CD14-positive monocyte (primary cell): Measurements from ENCODE around the gene ANXA5. TPM values are rescaled to one million over a fixed set of nuclear protein-coding genes. Genes with fewer than 3 reads are reported as not detected.

Source experiments
- DNase-seq, 3 donors: peaks; one replicate each; pipeline ENCODE4 v3.0.0-alpha.2; 2011 to 2022
- H2AFZ ChIP-seq: 2 replicates; pipeline ENCODE4 v1.6.0; 2012; ENCODE audit warnings: mild to moderate bottlenecking, low read depth, low read length, inconsistent platforms; ENCODE audit not compliant: insufficient read depth, poor library complexity, severe bottlenecking
- H3K27ac ChIP-seq, 2 donors: 1 replicate in 1 of 2; 2 replicates in 1 of 2; pipeline ENCODE4 v1.5.1; 2012 to 2013; ENCODE audit warnings: low read length in 2 of 2, control low read depth in 1 of 2, inconsistent platforms in 1 of 2, low read depth in 1 of 2, mild to moderate bottlenecking in 1 of 2
- H3K27me3 ChIP-seq, 2 donors: one replicate each; pipeline versions ENCODE4 v1.6.0 to v1.6.1; 2011 to 2013; ENCODE audit warnings: low read length in 2 of 2; ENCODE audit not compliant: control insufficient read depth in 2 of 2, insufficient read depth in 2 of 2
- H3K36me3 ChIP-seq, 2 donors: replicated peaks in 1 of 2; 1 replicate in 1 of 2; 2 replicates in 1 of 2; pipeline versions ENCODE4 v1.5.1 to v1.6.1; 2012 to 2013; ENCODE audit warnings: low read length in 2 of 2, control low read depth in 1 of 2, inconsistent platforms in 1 of 2, mild to moderate bottlenecking in 1 of 2; ENCODE audit not compliant: insufficient read depth in 2 of 2, control insufficient read depth in 1 of 2
- H3K4me1 ChIP-seq, 2 donors: 1 replicate in 1 of 2; 2 replicates in 1 of 2; pipeline versions ENCODE4 v1.5.1 to v1.6.1; 2012 to 2013; ENCODE audit warnings: low read length in 2 of 2, control low read depth in 1 of 2, inconsistent platforms in 1 of 2, mild to moderate bottlenecking in 1 of 2, moderate library complexity in 1 of 2; ENCODE audit not compliant: insufficient read depth in 2 of 2, control insufficient read depth in 1 of 2
- H3K4me2 ChIP-seq: replicated peaks from 2 replicates; pipeline ENCODE3; 2012; ENCODE audit warnings: low read length, moderate library complexity, mild to moderate bottlenecking; ENCODE audit not compliant: poor library complexity, severe bottlenecking; ENCODE audit errors: extremely low read depth
- H3K4me3 ChIP-seq, 3 experiments: fragments of 200-600 bp in 1 of 3; sonication (generic) in 1 of 3; replicated peaks in 1 of 3; 1 replicate in 2 of 3; 2 replicates in 1 of 3; pipeline ENCODE4 v1.5.1; 2011 to 2013; ENCODE audit warnings: low read length in 3 of 3, mild to moderate bottlenecking in 3 of 3, control low read depth in 2 of 3, low read depth in 2 of 3, inconsistent platforms in 1 of 3, moderate library complexity in 1 of 3
- H3K79me2 ChIP-seq: 2 replicates; pipeline ENCODE4 v1.6.0; 2012; ENCODE audit warnings: mild to moderate bottlenecking, control low read depth, inconsistent platforms, low read length, moderate library complexity; ENCODE audit not compliant: insufficient read depth
- H3K9ac ChIP-seq: 2 replicates; pipeline ENCODE4 v1.6.0; 2017; ENCODE audit warnings: low read length, mild to moderate bottlenecking; ENCODE audit not compliant: insufficient read depth, poor library complexity, severe bottlenecking
- H3K9me3 ChIP-seq, 2 donors: replicated peaks in 1 of 2; 1 replicate in 1 of 2; 2 replicates in 1 of 2; pipeline versions ENCODE4 v1.5.1 to v1.6.1; 2012 to 2013; ENCODE audit warnings: low read length in 2 of 2, control low read depth in 1 of 2; ENCODE audit not compliant: control insufficient read depth in 1 of 2, insufficient read depth in 1 of 2
- H4K20me1 ChIP-seq: 2 replicates; pipeline ENCODE4 v1.6.0; 2012; ENCODE audit warnings: mild to moderate bottlenecking, low read length, control low read depth, moderate library complexity; ENCODE audit not compliant: insufficient read depth
- H3K27ac Mint-ChIP-seq, 7 donors: one replicate each; pipeline ENCODE4 v1.8.0; 2020; ENCODE audit warnings: mild to moderate bottlenecking in 7 of 7, mixed read lengths in 7 of 7, moderate library complexity in 6 of 7, inconsistent platforms in 2 of 7
- H3K27me3 Mint-ChIP-seq, 3 donors: one replicate each; pipeline ENCODE4 v1.8.0; 2021 to 2022; ENCODE audit warnings: low read depth in 3 of 3, mild to moderate bottlenecking in 3 of 3, mixed read lengths in 3 of 3, moderate library complexity in 3 of 3, inconsistent platforms in 1 of 3
- H3K36me3 Mint-ChIP-seq, 2 donors: one replicate each; pipeline ENCODE4 v1.8.0; 2020; ENCODE audit warnings: mixed read lengths in 2 of 2, inconsistent platforms in 1 of 2, mild to moderate bottlenecking in 1 of 2
- H3K4me1 Mint-ChIP-seq: one replicate; pipeline ENCODE4 v1.8.0; 2020; ENCODE audit warnings: mild to moderate bottlenecking, mixed read lengths
- H3K4me3 Mint-ChIP-seq, 2 donors: one replicate each; pipeline ENCODE4 v1.8.0; 2020; ENCODE audit warnings: mild to moderate bottlenecking in 2 of 2, mixed read lengths in 2 of 2, moderate library complexity in 1 of 2
- H3K9me3 Mint-ChIP-seq, 7 donors: one replicate each; pipeline ENCODE4 v1.8.0; 2020 to 2022; ENCODE audit warnings: mixed read lengths in 7 of 7, mild to moderate bottlenecking in 6 of 7, moderate library complexity in 6 of 7, inconsistent platforms in 2 of 7
- WGBS: methylation state at CpG from one replicate; pipeline ENCODE4 v1.1.5; 2013; ENCODE audit warnings: missing lambda C conversion rate; ENCODE audit not compliant: insufficient coverage; 5-methylcytosine and 5-hydroxymethylcytosine counted together
- intact Hi-C, 2 donors: fragments of 100-400 bp; cut with micrococcal nuclease; formaldehyde crosslinking; loops; one replicate each; pipeline versions ENCODE4 v1.15.0 to v1.15.1; 2023
- polyA plus RNA-seq, 3 donors: library from polyadenylated mRNA; depleted of rRNA in 1 of 3; unstranded in 2 of 3; stranded (reverse) in 1 of 3; fragments of 300-500 nt in 2 of 3; fragments of >200 nt in 1 of 3; fragmentation: Illumina TruSeq in 2 of 3; gene quantifications; 1 replicate in 2 of 3; 2 replicates in 1 of 3; pipeline ENCODE4 v1.2.3, GENCODE V29; 2012 to 2021
- TF ChIP-seq, protein P1 (sequence below): fragments of 200-600 bp; IDR thresholded peaks from one replicate; pipeline ENCODE4 v1.8.0; 2022; ENCODE audit warnings: antibody characterized with exemption, mild to moderate bottlenecking

ANXA5 gene
- polyA plus RNA-seq, 3 donors: 312 to 796 (median 752) TPM

DNA sequence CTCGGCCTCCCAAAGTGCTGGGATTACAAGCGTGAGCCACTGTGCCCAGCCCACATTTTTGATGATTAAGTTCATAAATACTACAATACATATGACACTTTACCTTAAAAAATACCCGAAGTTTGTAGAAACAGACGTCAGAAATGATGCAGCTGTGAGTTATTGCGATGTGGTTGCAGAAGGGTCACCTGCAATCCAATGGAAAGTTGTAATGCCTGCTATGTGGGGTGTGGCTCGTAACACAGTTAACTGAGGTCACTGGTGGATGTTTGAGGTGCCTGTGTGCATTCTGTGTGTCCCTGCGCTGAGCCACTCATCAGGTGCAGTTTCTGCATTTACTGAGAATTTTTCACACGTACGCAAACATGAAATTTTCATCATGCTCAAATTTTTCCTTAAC lies 64.1 kb downstream of the ANXA5 start:
- Mint-ChIP-seq H3K4me1 (no peaks in the 10 kb centered on the region), H3K36me3 (no peaks in the 10 kb centered on the region), H3K27me3 (peaks cover 0 to 2% (median 0%) of the 10 kb centered on the region in 3 donors), H3K27ac (no peak overlapping the region), H3K9me3 (peaks cover 0 to 7% (median 2%) of the 10 kb centered on the region in 7 donors), H3K4me3 (no peak overlapping the region)
- TF ChIP-seq, protein P1, sequence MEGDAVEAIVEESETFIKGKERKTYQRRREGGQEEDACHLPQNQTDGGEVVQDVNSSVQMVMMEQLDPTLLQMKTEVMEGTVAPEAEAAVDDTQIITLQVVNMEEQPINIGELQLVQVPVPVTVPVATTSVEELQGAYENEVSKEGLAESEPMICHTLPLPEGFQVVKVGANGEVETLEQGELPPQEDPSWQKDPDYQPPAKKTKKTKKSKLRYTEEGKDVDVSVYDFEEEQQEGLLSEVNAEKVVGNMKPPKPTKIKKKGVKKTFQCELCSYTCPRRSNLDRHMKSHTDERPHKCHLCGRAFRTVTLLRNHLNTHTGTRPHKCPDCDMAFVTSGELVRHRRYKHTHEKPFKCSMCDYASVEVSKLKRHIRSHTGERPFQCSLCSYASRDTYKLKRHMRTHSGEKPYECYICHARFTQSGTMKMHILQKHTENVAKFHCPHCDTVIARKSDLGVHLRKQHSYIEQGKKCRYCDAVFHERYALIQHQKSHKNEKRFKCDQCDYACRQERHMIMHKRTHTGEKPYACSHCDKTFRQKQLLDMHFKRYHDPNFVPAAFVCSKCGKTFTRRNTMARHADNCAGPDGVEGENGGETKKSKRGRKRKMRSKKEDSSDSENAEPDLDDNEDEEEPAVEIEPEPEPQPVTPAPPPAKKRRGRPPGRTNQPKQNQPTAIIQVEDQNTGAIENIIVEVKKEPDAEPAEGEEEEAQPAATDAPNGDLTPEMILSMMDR: no peak
- DNase-seq: no peak
- Histone ChIP-seq H3K4me3 (no peak overlapping the region), H3K9ac (no peak overlapping the region), H3K9me3 (no peaks in the 10 kb centered on the region), H3K4me2 (no peak overlapping the region), H3K27me3 (no peaks in the 10 kb centered on the region), H4K20me1 (no peaks in the 10 kb centered on the region), H3K79me2 (no peaks in the 10 kb centered on the region), H3K4me1 (no peaks in the 10 kb centered on the region), H3K27ac (no peak overlapping the region), H2AFZ (no peak overlapping the region), H3K36me3 (no peaks in the 10 kb centered on the region)
- WGBS: 95% methylated on average over 6 of the region's 9 CpGs
- intact Hi-C loops: no loop called here

Other genes with a start within 250 kb of the ANXA5 start
- not detected for gene SMIM43, start 68.2 kb upstream of the ANXA5 start, polyA plus RNA-seq
- gene EXOSC9, start 104.3 kb upstream of the ANXA5 start, polyA plus RNA-seq: 10 to 100 TPM; 13.9 to 21.4 (median 21.3) TPM
- under 1 TPM in 2 of 3 donors, not detected in 1; 0.20 to 0.23 TPM for gene CCNA2, start 126.9 kb upstream of the ANXA5 start, polyA plus RNA-seq
- gene BBS7, start 173.5 kb upstream of the ANXA5 start, polyA plus RNA-seq: 1 to 10 TPM; 4.2 to 6.6 (median 5.5) TPM